Measurements from ENCODE around the gene MID2.
"Not testable (repeated sequence)": the region's sequence is repeated elsewhere in the genome, so short reads cannot be mapped to it uniquely, and the experiment has no call there.

The MID2 gene

GRCh38 chrX:107935664-107936433 lies 110.2 kb downstream of the MID2 start:
- Histone ChIP-seq H3K9ac (ENCODE audit: low read depth, low read length, poor library complexity) (peak overlapping the region; percentile 70), H3K27ac (replicated peaks; ENCODE audit: low read length) (no peak overlapping the region), H2BK5ac (ENCODE audit: low read length) (no peak overlapping the region), H3K4me2 (ENCODE audit: insufficient read depth, low read length, poor library complexity, severe bottlenecking) (peak overlapping the region; percentile 69), H3K36me3 (replicated peaks in 1 of 2; ENCODE audit: control insufficient read depth in 2 of 2, insufficient read depth in 2 of 2, low read length in 2 of 2) (no peaks in the 10 kb centered on the region), H3K4ac (ENCODE audit: low read length) (no peak overlapping the region), H3K27me3 (ENCODE audit: control insufficient read depth in 3 of 3, insufficient read depth in 3 of 3, low read depth in 1 of 3, low read length in 3 of 3) (peaks cover 0 to 10% (median 3%) of the 10 kb centered on the region in 3 experiments), H3K14ac (ENCODE audit: low read length) (peak overlapping the region; percentile 21), H2BK15ac (ENCODE audit: low read length) (no peak overlapping the region), H3K79me1 (ENCODE audit: low read depth, low read length) (no peaks in the 10 kb centered on the region), H4K8ac (ENCODE audit: low read depth, low read length) (no peak overlapping the region), H3K9me3 (replicated peaks in 1 of 2; ENCODE audit: control insufficient read depth in 2 of 2, insufficient read depth in 1 of 2, low read depth in 1 of 2, low read length in 2 of 2) (no peaks in the 10 kb centered on the region), H3K23ac (ENCODE audit: low read depth, low read length, poor library complexity) (no peak overlapping the region), H2BK120ac (ENCODE audit: low read depth, low read length) (no peak overlapping the region), H3K4me1 (ENCODE audit: control insufficient read depth in 2 of 2, insufficient read depth in 1 of 2, low read depth in 1 of 2, low read length in 2 of 2) (no peaks in the 10 kb centered on the region), H2BK12ac (ENCODE audit: low read length) (no peak overlapping the region), H3K4me3 (ENCODE audit: low read length in 2 of 2) (peak overlapping the region in 1 of 2 donors; percentile 75), H4K91ac (ENCODE audit: low read depth, low read length, poor library complexity) (no peak overlapping the region), H3K18ac (ENCODE audit: low read length) (peak overlapping the region; percentile 83), H2AK5ac (ENCODE audit: low read depth, low read length) (no peak overlapping the region), H2AFZ (ENCODE audit: low read length) (peak overlapping the region; percentile 22)
- DNase-seq (ENCODE audit: low spot score), result no peak
- WGBS, 2 donors (ENCODE audit: extremely low coverage in 2 of 2, insufficient read length in 2 of 2, insufficient replicate concordance in 1 of 2), result no CpG with 5 or more reads among the region's 48 CpGs

GRCh38 chrX:107936434-107936730 lies 110.7 kb downstream of the MID2 start:
- Histone ChIP-seq H2BK12ac (ENCODE audit: low read length) (no peak overlapping the region), H3K14ac (ENCODE audit: low read length) (no peak overlapping the region), H2BK120ac (ENCODE audit: low read depth, low read length) (no peak overlapping the region), H3K4ac (ENCODE audit: low read length) (no peak overlapping the region), H2AFZ (ENCODE audit: low read length) (no peak overlapping the region), H3K79me1 (ENCODE audit: low read depth, low read length) (no peaks in the 10 kb centered on the region), H3K18ac (ENCODE audit: low read length) (no peak overlapping the region), H3K23ac (ENCODE audit: low read depth, low read length, poor library complexity) (no peak overlapping the region), H3K4me1 (ENCODE audit: control insufficient read depth in 2 of 2, insufficient read depth in 1 of 2, low read depth in 1 of 2, low read length in 2 of 2) (no peaks in the 10 kb centered on the region), H3K9me3 (replicated peaks in 1 of 2; ENCODE audit: control insufficient read depth in 2 of 2, insufficient read depth in 1 of 2, low read depth in 1 of 2, low read length in 2 of 2) (no peaks in the 10 kb centered on the region), H3K27me3 (ENCODE audit: control insufficient read depth in 3 of 3, insufficient read depth in 3 of 3, low read depth in 1 of 3, low read length in 3 of 3) (peaks cover 0 to 10% (median 3%) of the 10 kb centered on the region in 3 experiments), H4K91ac (ENCODE audit: low read depth, low read length, poor library complexity) (no peak overlapping the region), H2AK5ac (ENCODE audit: low read depth, low read length) (no peak overlapping the region), H3K9ac (ENCODE audit: low read depth, low read length, poor library complexity) (no peak overlapping the region), H2BK15ac (ENCODE audit: low read length) (no peak overlapping the region), H3K27ac (replicated peaks; ENCODE audit: low read length) (no peak overlapping the region), H3K4me3 (ENCODE audit: low read length in 2 of 2) (peak overlapping the region in 1 of 2 donors; percentile 75), H3K36me3 (replicated peaks in 1 of 2; ENCODE audit: control insufficient read depth in 2 of 2, insufficient read depth in 2 of 2, low read length in 2 of 2) (no peaks in the 10 kb centered on the region), H3K4me2 (ENCODE audit: insufficient read depth, low read length, poor library complexity, severe bottlenecking) (peak overlapping the region; percentile 69), H4K8ac (ENCODE audit: low read depth, low read length) (no peak overlapping the region), H2BK5ac (ENCODE audit: low read length) (no peak overlapping the region)
- no peak for DNase-seq (ENCODE audit: low spot score)
- WGBS, 2 donors (ENCODE audit: extremely low coverage in 2 of 2, insufficient read length in 2 of 2, insufficient replicate concordance in 1 of 2), result no CpG with 5 or more reads among the region's 16 CpGs

- Histone ChIP-seq H3K79me1 (ENCODE audit: low read depth, low read length) (no peaks in the 10 kb centered on the region), H2AFZ (ENCODE audit: low read length) (no peak overlapping the region), H3K4ac (ENCODE audit: low read length) (no peak overlapping the region), H3K4me3 (ENCODE audit: low read length in 2 of 2) (no peak overlapping the region), H3K36me3 (replicated peaks in 1 of 2; ENCODE audit: control insufficient read depth in 2 of 2, insufficient read depth in 2 of 2, low read length in 2 of 2) (no peaks in the 10 kb centered on the region), H3K4me1 (ENCODE audit: control insufficient read depth in 2 of 2, insufficient read depth in 1 of 2, low read depth in 1 of 2, low read length in 2 of 2) (no peaks in the 10 kb centered on the region), H3K18ac (ENCODE audit: low read length) (no peak overlapping the region), H4K8ac (ENCODE audit: low read depth, low read length) (no peak overlapping the region), H2AK5ac (ENCODE audit: low read depth, low read length) (no peak overlapping the region), H3K27ac (replicated peaks; ENCODE audit: low read length) (no peak overlapping the region), H3K9me3 (replicated peaks in 1 of 2; ENCODE audit: control insufficient read depth in 2 of 2, insufficient read depth in 1 of 2, low read depth in 1 of 2, low read length in 2 of 2) (no peaks in the 10 kb centered on the region), H3K4me2 (ENCODE audit: insufficient read depth, low read length, poor library complexity, severe bottlenecking) (no peak overlapping the region), H2BK5ac (ENCODE audit: low read length) (no peak overlapping the region), H2BK15ac (ENCODE audit: low read length) (no peak overlapping the region), H3K14ac (ENCODE audit: low read length) (no peak overlapping the region), H3K27me3 (ENCODE audit: control insufficient read depth in 3 of 3, insufficient read depth in 3 of 3, low read depth in 1 of 3, low read length in 3 of 3) (peaks cover 0 to 10% (median 3%) of the 10 kb centered on the region in 3 experiments), H2BK120ac (ENCODE audit: low read depth, low read length) (no peak overlapping the region), H2BK12ac (ENCODE audit: low read length) (no peak overlapping the region), H3K23ac (ENCODE audit: low read depth, low read length, poor library complexity) (no peak overlapping the region), H4K91ac (ENCODE audit: low read depth, low read length, poor library complexity) (no peak overlapping the region), H3K9ac (ENCODE audit: low read depth, low read length, poor library complexity) (no peak overlapping the region)
- no peak for DNase-seq (ENCODE audit: low spot score)
- no CpG with 5 or more reads among the region's 3 CpGs for WGBS, 2 donors (ENCODE audit: extremely low coverage in 2 of 2, insufficient read length in 2 of 2, insufficient replicate concordance in 1 of 2)
Measured at GRCh38 chrX:107940095-107940494, 114.4 kb downstream of the MID2 start.

GRCh38 chrX:107955337-107955736 lies 129.7 kb downstream of the MID2 start:
- not testable (repeated sequence) for H3K9me3 ChIP-seq (replicated peaks in 1 of 2; ENCODE audit: control insufficient read depth in 2 of 2, insufficient read depth in 1 of 2, low read depth in 1 of 2, low read length in 2 of 2); H3K9ac ChIP-seq (ENCODE audit: low read depth, low read length, poor library complexity); H3K4me3 ChIP-seq (ENCODE audit: low read length in 2 of 2); H3K4ac ChIP-seq (ENCODE audit: low read length); DNase-seq (ENCODE audit: low spot score); H4K91ac ChIP-seq (ENCODE audit: low read depth, low read length, poor library complexity); H2BK5ac ChIP-seq (ENCODE audit: low read length); H3K4me2 ChIP-seq (ENCODE audit: insufficient read depth, low read length, poor library complexity, severe bottlenecking); H3K4me1 ChIP-seq (ENCODE audit: control insufficient read depth in 2 of 2, insufficient read depth in 1 of 2, low read depth in 1 of 2, low read length in 2 of 2); H3K23ac ChIP-seq (ENCODE audit: low read depth, low read length, poor library complexity); H2BK15ac ChIP-seq (ENCODE audit: low read length); H3K79me1 ChIP-seq (ENCODE audit: low read depth, low read length); H3K14ac ChIP-seq (ENCODE audit: low read length); H3K27me3 ChIP-seq (ENCODE audit: control insufficient read depth in 3 of 3, insufficient read depth in 3 of 3, low read depth in 1 of 3, low read length in 3 of 3); H2BK12ac ChIP-seq (ENCODE audit: low read length); H3K27ac ChIP-seq (replicated peaks; ENCODE audit: low read length); H3K36me3 ChIP-seq (replicated peaks in 1 of 2; ENCODE audit: control insufficient read depth in 2 of 2, insufficient read depth in 2 of 2, low read length in 2 of 2); H3K18ac ChIP-seq (ENCODE audit: low read length); H2AK5ac ChIP-seq (ENCODE audit: low read depth, low read length); H4K8ac ChIP-seq (ENCODE audit: low read depth, low read length); H2AFZ ChIP-seq (ENCODE audit: low read length); H2BK120ac ChIP-seq (ENCODE audit: low read depth, low read length)
